Measurements from ENCODE around the gene GOPC.
"Not testable (repeated sequence)": the region's sequence is repeated elsewhere in the genome, so short reads cannot be mapped to it uniquely, and the experiment has no call there.

Gene GOPC

GRCh38 chr6:117530467-117531242, 71.7 kb downstream of the GOPC start:
- no peak for DNase-seq
- TF ChIP-seq POLR2A (IDR thresholded peaks at IDR 0.05; ENCODE audit: low read length): no peak
- TF ChIP-seq GATA1 (IDR thresholded peaks at IDR 0.05; ENCODE audit: low read depth, low read length): no peak

GRCh38 chr6:117525607-117526006, 76.7 kb downstream of the GOPC start:
- DNase-seq: no peak
- TF ChIP-seq GATA1 (IDR thresholded peaks at IDR 0.05; ENCODE audit: low read depth, low read length) (no peak), POLR2A (IDR thresholded peaks at IDR 0.05; ENCODE audit: low read length) (no peak)

DNA sequence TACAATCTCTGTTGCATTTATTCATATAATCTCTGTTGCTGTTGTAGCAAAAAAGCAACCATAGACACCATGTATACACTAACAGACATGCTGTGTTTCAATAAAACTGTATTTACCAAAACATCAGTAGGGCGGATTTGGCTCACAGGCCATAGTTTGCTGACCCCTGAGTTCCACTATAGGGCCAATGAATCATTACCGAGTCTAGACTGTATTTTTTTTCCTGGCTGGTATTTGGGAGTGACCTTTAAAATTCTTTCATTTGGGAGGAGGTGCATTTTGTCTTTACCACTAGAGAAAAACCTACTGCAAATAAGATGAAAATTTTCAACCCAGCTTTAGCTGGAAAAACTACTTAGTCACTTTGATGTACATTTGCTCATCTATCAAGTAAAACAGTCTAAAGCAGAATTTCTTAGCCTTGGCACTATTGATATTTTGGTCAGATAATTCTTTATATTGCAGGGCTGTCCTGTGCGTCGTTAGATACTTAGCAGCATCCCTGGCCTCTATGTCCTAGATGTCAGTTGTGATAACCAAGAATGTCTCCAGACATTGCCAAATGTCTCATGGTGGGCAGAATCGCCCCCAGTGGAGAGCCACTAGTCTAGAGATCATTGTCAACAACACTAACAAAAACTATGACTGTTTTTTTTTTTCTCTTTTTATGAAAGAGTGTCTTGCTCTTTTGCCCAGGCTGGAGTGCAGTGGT, 80.4 kb downstream of the GOPC start:
- TF ChIP-seq GATA1 (IDR thresholded peaks at IDR 0.05; ENCODE audit: low read depth, low read length) (no peak), POLR2A (IDR thresholded peaks at IDR 0.05; ENCODE audit: low read length) (no peak)
- DNase-seq: no peak

DNA sequence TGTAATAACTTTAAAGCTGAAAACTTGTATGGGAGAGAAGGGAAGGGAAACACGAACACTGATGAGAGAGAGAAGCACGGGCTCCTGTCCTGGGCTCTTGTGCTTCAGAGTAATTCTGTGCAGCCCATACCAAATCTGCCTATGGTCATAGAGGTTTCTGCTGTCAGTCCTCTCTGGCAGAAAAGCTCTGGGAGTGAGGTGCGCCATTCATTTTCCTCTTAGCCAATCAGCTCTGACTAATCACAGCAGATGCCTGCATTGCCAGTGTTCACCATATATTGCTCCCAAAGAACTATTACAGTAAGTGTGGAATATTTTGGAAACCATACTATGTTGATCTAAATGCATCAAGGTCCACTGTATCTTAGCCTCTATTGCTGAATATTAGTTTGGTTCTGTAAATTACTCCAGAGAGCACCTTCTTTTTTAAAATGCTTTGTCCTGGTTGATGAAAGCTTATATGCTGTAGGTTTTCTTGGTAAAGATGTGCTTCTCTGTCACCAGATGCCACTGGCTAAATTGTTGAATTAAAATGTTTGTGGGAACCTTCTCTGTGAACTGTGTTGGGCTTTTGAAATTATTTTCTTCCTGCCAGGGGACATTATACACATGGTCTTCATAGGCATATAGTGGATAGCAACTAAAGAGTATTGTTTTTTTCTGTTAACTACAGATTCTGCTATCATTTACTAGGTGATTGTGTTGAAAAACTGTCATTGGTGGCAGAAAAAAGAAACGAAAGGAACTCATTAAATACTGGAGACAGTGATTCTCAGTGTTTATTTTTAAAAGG, 81.5 kb downstream of the GOPC start:
- DNase-seq: no peak
- no peak for TF ChIP-seq GATA1 (IDR thresholded peaks at IDR 0.05; ENCODE audit: low read depth, low read length)
- no peak for TF ChIP-seq POLR2A (IDR thresholded peaks at IDR 0.05; ENCODE audit: low read length)

GRCh38 chr6:117518870-117519269, 83.4 kb downstream of the GOPC start:
- no peak for DNase-seq
- no peak for TF ChIP-seq GATA1 (IDR thresholded peaks at IDR 0.05; ENCODE audit: low read depth, low read length)
- no peak for TF ChIP-seq POLR2A (IDR thresholded peaks at IDR 0.05; ENCODE audit: low read length)

GRCh38 chr6:117517995-117518394, 84.3 kb downstream of the GOPC start:
- DNase-seq: not testable (repeated sequence)

GRCh38 chr6:117515326-117515725, 87.0 kb downstream of the GOPC start:
- no peak for TF ChIP-seq POLR2A (IDR thresholded peaks at IDR 0.05; ENCODE audit: low read length)
- TF ChIP-seq GATA1 (IDR thresholded peaks at IDR 0.05; ENCODE audit: low read depth, low read length): no peak

GRCh38 chr6:117514655-117515054, 87.7 kb downstream of the GOPC start:
- no peak for TF ChIP-seq GATA1 (IDR thresholded peaks at IDR 0.05; ENCODE audit: low read depth, low read length)
- TF ChIP-seq POLR2A (IDR thresholded peaks at IDR 0.05; ENCODE audit: low read length): no peak
- DNase-seq: no peak

More at GRCh38 chr6:117515326-117515725, 87.0 kb downstream of the GOPC start:
- DNase-seq: no peak

DNA sequence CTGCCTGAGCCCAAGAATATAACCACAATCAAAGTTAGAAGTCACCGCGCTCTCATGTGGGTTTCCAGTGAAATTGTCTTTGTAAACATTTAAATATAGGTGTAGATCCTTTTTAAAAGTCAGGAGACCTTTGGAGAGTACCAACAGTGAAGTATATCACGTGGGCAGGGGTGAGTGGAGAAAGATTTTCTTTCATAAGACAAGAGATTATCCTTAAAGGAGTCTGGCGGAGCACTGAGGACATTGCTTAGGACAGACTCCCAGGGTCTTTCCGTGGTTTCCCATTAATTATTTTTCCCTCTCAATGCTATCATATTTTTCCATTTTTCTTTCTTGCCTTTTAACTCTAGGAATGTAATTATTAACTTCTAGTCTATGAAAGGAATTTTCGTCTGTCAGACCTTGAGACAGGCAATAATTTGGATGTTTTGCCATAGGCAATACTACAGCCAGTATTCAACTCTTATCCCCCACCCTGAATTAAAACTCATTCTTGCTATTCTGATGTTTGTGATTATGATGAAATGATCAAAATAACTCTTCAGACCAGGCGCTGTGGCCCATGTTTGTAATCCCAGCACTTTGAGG, 88.4 kb downstream of the GOPC start:
- DNase-seq: no peak
- no peak for TF ChIP-seq POLR2A (IDR thresholded peaks at IDR 0.05; ENCODE audit: low read length)
- no peak for TF ChIP-seq GATA1 (IDR thresholded peaks at IDR 0.05; ENCODE audit: low read depth, low read length)

DNA sequence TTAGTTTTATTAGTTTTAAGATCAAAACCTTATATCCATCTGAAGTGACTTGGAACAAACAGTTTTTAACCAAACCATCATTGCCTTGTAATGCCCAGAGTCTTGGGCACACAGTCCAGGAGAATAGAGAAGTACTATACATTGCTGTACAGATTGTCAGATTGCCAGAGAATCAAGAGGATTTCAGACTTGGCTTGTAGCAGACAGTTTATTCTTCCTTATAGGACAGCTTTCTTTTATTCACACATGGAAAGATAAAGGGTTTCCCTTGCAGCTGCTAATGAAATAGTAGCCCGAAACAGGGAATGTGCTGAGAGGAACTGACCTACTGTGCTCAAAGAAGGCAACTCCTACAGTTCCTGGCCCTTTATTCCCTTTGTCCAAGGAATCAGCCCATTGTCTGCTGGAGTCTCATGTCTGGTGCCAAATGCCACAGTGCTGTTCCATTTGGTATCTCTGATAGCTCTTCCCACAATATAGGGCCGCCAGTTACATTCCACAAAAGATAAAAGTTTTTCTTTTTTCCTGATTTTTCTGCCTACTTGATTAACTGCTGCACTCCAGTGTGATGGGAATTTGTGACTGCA, 89.2 kb downstream of the GOPC start:
- no peak for DNase-seq
- TF ChIP-seq GATA1 (IDR thresholded peaks at IDR 0.05; ENCODE audit: low read depth, low read length) (no peak), POLR2A (IDR thresholded peaks at IDR 0.05; ENCODE audit: low read length) (no peak)

DNA sequence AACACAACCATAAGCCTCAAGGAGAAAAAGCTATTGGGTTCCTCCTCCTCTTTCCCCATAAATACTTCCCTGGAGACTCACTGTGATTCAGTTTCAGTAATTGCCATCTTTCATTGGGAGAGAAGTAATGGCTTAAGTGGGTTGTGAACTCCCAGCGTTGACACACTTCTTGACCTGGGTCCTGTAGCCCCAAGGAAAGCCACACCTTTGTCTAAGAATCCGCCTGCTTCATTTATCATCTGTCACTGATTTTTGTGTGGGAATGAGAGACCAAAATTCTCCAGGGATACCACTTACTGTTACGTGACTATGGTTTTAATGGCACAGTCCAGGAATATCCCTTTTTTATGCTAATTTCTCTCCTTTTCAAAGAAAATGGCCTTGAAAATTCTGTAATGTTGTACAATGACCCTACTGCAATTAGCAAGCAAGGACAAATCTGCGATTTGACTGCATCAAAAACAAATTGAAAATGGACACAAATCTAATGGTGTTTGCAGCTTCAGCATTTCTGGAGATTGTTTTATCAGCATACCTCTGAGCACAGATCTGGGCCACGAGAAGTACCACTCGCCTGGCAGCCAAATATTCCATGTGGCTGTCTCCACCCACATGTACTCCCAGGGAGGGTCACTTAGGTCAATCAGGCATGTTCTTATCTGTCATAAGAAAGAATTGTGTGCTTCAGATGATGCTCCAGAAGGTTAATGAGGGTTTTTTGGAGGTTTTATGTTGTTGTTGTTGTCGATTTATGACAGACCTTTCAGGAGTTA, 90.1 kb downstream of the GOPC start:
- DNase-seq: no peak

More for the DNA sequence above, 90.1 kb downstream of the GOPC start:
- no peak for TF ChIP-seq GATA1 (IDR thresholded peaks at IDR 0.05; ENCODE audit: low read depth, low read length)

Measured in erythroblast (primary cell).